H9 (cell line): ENCODE results near the gene MUC4. TPM values are rescaled to one million over a fixed set of nuclear protein-coding genes. Genes with fewer than 3 reads are reported as not detected.

Source experiments
- DNase-seq: peaks from one replicate; pipeline ENCODE4 v3.0.0-alpha.2; 2017
- H2AFZ ChIP-seq: one replicate; pipeline ENCODE4 v1.6.1; 2013; ENCODE audit warnings: mild to moderate bottlenecking, low read length, control low read depth, moderate library complexity
- H2AK5ac ChIP-seq: 2 replicates; pipeline ENCODE4 v1.6.1; 2013; ENCODE audit warnings: low read length, control low read depth, mixed read lengths; ENCODE audit not compliant: insufficient read length
- H2BK120ac ChIP-seq: one replicate; pipeline ENCODE4 v1.6.1; 2013; ENCODE audit warnings: low read depth, mild to moderate bottlenecking, low read length, control low read depth, inconsistent platforms; ENCODE audit not compliant: poor library complexity, severe bottlenecking
- H2BK12ac ChIP-seq: 2 replicates; pipeline ENCODE4 v1.6.1; 2013; ENCODE audit warnings: low read length, control low read depth, mixed read lengths, low read depth; ENCODE audit not compliant: insufficient read length
- H2BK15ac ChIP-seq: 2 replicates; pipeline ENCODE4 v1.6.1; 2013; ENCODE audit warnings: low read depth, low read length, control low read depth
- H2BK20ac ChIP-seq: one replicate; pipeline ENCODE4 v1.6.1; 2013; ENCODE audit warnings: low read depth, mild to moderate bottlenecking, low read length, control low read depth, inconsistent platforms; ENCODE audit not compliant: poor library complexity, severe bottlenecking
- H2BK5ac ChIP-seq: 2 replicates; pipeline ENCODE4 v1.6.1; 2013; ENCODE audit warnings: low read length, control low read depth, mixed read lengths; ENCODE audit not compliant: insufficient read length
- H3K14ac ChIP-seq: 2 replicates; pipeline ENCODE4 v1.6.1; 2013; ENCODE audit warnings: low read length, control low read depth; ENCODE audit not compliant: insufficient read depth
- H3K18ac ChIP-seq: 2 replicates; pipeline ENCODE4 v1.6.1; 2013; ENCODE audit warnings: low read depth, mild to moderate bottlenecking, mixed read lengths, low read length, control low read depth; ENCODE audit not compliant: insufficient read length
- H3K23ac ChIP-seq: 2 replicates; pipeline ENCODE4 v1.6.1; 2013; ENCODE audit warnings: low read length, control low read depth, mixed read lengths, low read depth; ENCODE audit not compliant: insufficient read length
- H3K23me2 ChIP-seq: 2 replicates; pipeline ENCODE4 v1.6.1; 2013; ENCODE audit warnings: low read depth, mild to moderate bottlenecking, mixed read lengths, low read length, control low read depth; ENCODE audit not compliant: insufficient read length, poor library complexity, severe bottlenecking
- H3K27ac ChIP-seq: 2 replicates; pipeline ENCODE4 v1.5.1; 2013; ENCODE audit warnings: low read length, control low read depth, mixed read lengths, low read depth; ENCODE audit not compliant: insufficient read length
- H3K27me3 ChIP-seq: 2 replicates; pipeline ENCODE4 v1.6.1; 2013; ENCODE audit warnings: low read length, control low read depth, inconsistent platforms; ENCODE audit not compliant: insufficient read depth
- H3K4ac ChIP-seq: 2 replicates; pipeline ENCODE4 v1.6.1; 2013; ENCODE audit warnings: low read depth, mild to moderate bottlenecking, control low read depth, inconsistent platforms, low read length, moderate library complexity
- H3K4me1 ChIP-seq: 2 replicates; pipeline ENCODE4 v1.6.1; 2013; ENCODE audit warnings: low read length, control low read depth, inconsistent platforms; ENCODE audit not compliant: insufficient read depth
- H3K4me2 ChIP-seq: 2 replicates; pipeline ENCODE4 v1.6.1; 2013; ENCODE audit warnings: low read length, control low read depth, mixed read lengths; ENCODE audit not compliant: insufficient read length, insufficient read depth
- H3K56ac ChIP-seq: 2 replicates; pipeline ENCODE4 v1.6.1; 2013; ENCODE audit warnings: low read depth, mild to moderate bottlenecking, mixed read lengths, low read length, control low read depth; ENCODE audit not compliant: insufficient read length
- H3K79me1 ChIP-seq: 2 replicates; pipeline ENCODE4 v1.6.1; 2013; ENCODE audit warnings: low read depth, mild to moderate bottlenecking, moderate library complexity, low read length, control low read depth, inconsistent platforms; ENCODE audit not compliant: insufficient read depth, poor library complexity, severe bottlenecking
- H3K79me2 ChIP-seq: 2 replicates; pipeline ENCODE4 v1.6.1; 2013; ENCODE audit warnings: low read length, control low read depth, inconsistent platforms; ENCODE audit not compliant: insufficient read depth
- H3K9ac ChIP-seq: 2 replicates; pipeline ENCODE4 v1.6.1; 2013; ENCODE audit warnings: low read length, control low read depth, mixed read lengths; ENCODE audit not compliant: insufficient read length; ENCODE audit errors: extremely low read depth
- H3K9me3 ChIP-seq: one replicate; pipeline ENCODE4 v1.6.1; 2013; ENCODE audit warnings: low read depth, low read length, inconsistent platforms; ENCODE audit not compliant: control insufficient read depth
- H3T11ph ChIP-seq: one replicate; pipeline ENCODE4 v1.6.1; 2013; ENCODE audit warnings: mild to moderate bottlenecking, low read length, control low read depth, inconsistent platforms
- H4K20me1 ChIP-seq: one replicate; pipeline ENCODE4 v1.6.1; 2013; ENCODE audit not compliant: control insufficient read depth, insufficient read length, insufficient read depth
- H4K5ac ChIP-seq: 2 replicates; pipeline ENCODE4 v1.6.1; 2013; ENCODE audit warnings: low read depth, mild to moderate bottlenecking, mixed read lengths, low read length, control low read depth; ENCODE audit not compliant: insufficient read length
- H4K8ac ChIP-seq: replicated peaks from 2 replicates; pipeline ENCODE4 v1.6.1; 2013; ENCODE audit warnings: low read length, control low read depth, mixed read lengths, low read depth; ENCODE audit not compliant: insufficient read length
- H4K91ac ChIP-seq: 2 replicates; pipeline ENCODE4 v1.6.1; 2013; ENCODE audit warnings: low read depth, mild to moderate bottlenecking, moderate library complexity, mixed read lengths, low read length, control low read depth; ENCODE audit not compliant: insufficient read length
- H3K27ac Mint-ChIP-seq, 3 experiments: 2 replicates in 2 of 3; 3 replicates in 1 of 3; pipeline ENCODE4 v1.8.0; 2020 to 2021; ENCODE audit warnings: mixed read lengths in 3 of 3, mild to moderate bottlenecking in 1 of 3, moderate library complexity in 1 of 3
- H3K27me3 Mint-ChIP-seq: 2 replicates; pipeline ENCODE4 v1.8.0; 2021; ENCODE audit warnings: low read depth, mild to moderate bottlenecking, moderate library complexity, mixed read lengths
- H3K36me3 Mint-ChIP-seq, 3 experiments: 2 replicates in 2 of 3; 3 replicates in 1 of 3; pipeline ENCODE4 v1.8.0; 2020 to 2021; ENCODE audit warnings: low read depth in 3 of 3, mixed read lengths in 3 of 3; ENCODE audit not compliant: insufficient read depth in 1 of 3
- H3K4me1 Mint-ChIP-seq, 2 experiments: 2 replicates each; pipeline ENCODE4 v1.8.0; 2020; ENCODE audit warnings: mixed read lengths in 2 of 2
- H3K4me3 Mint-ChIP-seq, 2 experiments: 2 replicates in 1 of 2; 3 replicates in 1 of 2; pipeline ENCODE4 v1.8.0; 2020 to 2021; ENCODE audit warnings: mild to moderate bottlenecking in 2 of 2, mixed read lengths in 2 of 2, moderate library complexity in 1 of 2
- H3K9me3 Mint-ChIP-seq, 2 experiments: 2 replicates in 1 of 2; 3 replicates in 1 of 2; pipeline ENCODE4 v1.8.0; 2020; ENCODE audit warnings: mild to moderate bottlenecking in 2 of 2, mixed read lengths in 2 of 2, moderate library complexity in 1 of 2
- CTCF ChIP-seq: fragments of 200-600 bp; sonication (generic); conservative IDR thresholded peaks from 3 replicates; pipeline ENCODE4 v1.8.0; 2021; ENCODE audit warnings: antibody characterized with exemption, mild to moderate bottlenecking
- WGBS: extraction: QIAGEN DNeasy Blood & Tissue Kit; methylation state at CpG from one replicate; pipeline ENCODE4 v1.1.7; 2013; ENCODE audit warnings: missing lambda C conversion rate, low lambda C conversion rate, mixed read lengths; ENCODE audit not compliant: insufficient read length; ENCODE audit errors: extremely low coverage; 5-methylcytosine and 5-hydroxymethylcytosine counted together
- total RNA-seq: library from RNA; stranded (reverse); gene quantifications from 2 replicates; pipeline ENCODE4 v1.2.1, GENCODE V29; 2021

The MUC4 gene
- total RNA-seq, 1 experiment from 2014 or later = 1.2 TPM

- Histone ChIP-seq H4K91ac (peak overlapping the region; percentile 91), H2BK120ac (no peak overlapping the region), H3K4me1 (peaks cover 7% of the 10 kb centered on the region; the same call in 1 of the 2 replicates), H3K4me2 (no peak overlapping the region), H3K56ac (no peak overlapping the region), H3K9ac (no peak overlapping the region), H2AK5ac (peak overlapping the region; percentile 36), H4K20me1 (peaks cover 3% of the 10 kb centered on the region), H3T11ph (no peak overlapping the region), H3K23me2 (no peaks in the 10 kb centered on the region), H2BK12ac (peak overlapping the region; percentile 92), H3K18ac (peak overlapping the region; percentile 54), H3K4ac (peak overlapping the region; percentile 37; the same call in 1 of the 2 replicates), H3K27me3 (no peaks in the 10 kb centered on the region), H2BK20ac (no peak overlapping the region), H3K23ac (no peak overlapping the region), H2AFZ (no peak overlapping the region), H4K5ac (no peak overlapping the region), H3K14ac (peak overlapping the region; percentile 78), H3K9me3 (no peaks in the 10 kb centered on the region), H2BK15ac (peak overlapping the region; percentile 72; the same call in 1 of the 2 replicates), H3K79me1 (no peaks in the 10 kb centered on the region), H2BK5ac (no peak overlapping the region), H4K8ac (no peak overlapping the region), H3K27ac (peak overlapping the region; percentile 24), H3K79me2 (no peaks in the 10 kb centered on the region)
- WGBS = no CpG with 5 or more reads among the region's 14 CpGs
- Mint-ChIP-seq H3K4me1 (peaks cover 52 to 66% of the 10 kb centered on the region in 2 experiments), H3K4me3 (peak overlapping the region in 1 of 2 experiments; percentile 57; a peak in 1 of 5 replicates), H3K9me3 (no peaks in the 10 kb centered on the region), H3K27me3 (peaks cover 9% of the 10 kb centered on the region), H3K27ac (peak overlapping the region; percentile 33 to 92 (median 76); a peak in 6 of 7 replicates), H3K36me3 (peaks cover 0 to 10% (median 0%) of the 10 kb centered on the region in 3 experiments; a peak in 2 of 7 replicates)
- no peak for TF ChIP-seq CTCF
- peak; percentile 27 for DNase-seq
Measured at GRCh38 chr3:195805181-195805580, 6.5 kb downstream of the MUC4 start.
